GM12872 (cell line): ENCODE data around the gene HS3ST4.

Experiments
- TF ChIP-seq, protein P1 (sequence below): IDR thresholded peaks from 3 replicates; pipeline ENCODE4 v1.5.1; 2011; ENCODE audit warnings: low read depth, mild to moderate bottlenecking, low read length, moderate library complexity; ENCODE audit not compliant: insufficient read depth

HS3ST4 gene

GRCh38 chr16:25764466-25764865 is 72.7 kb downstream of the HS3ST4 start:
- TF ChIP-seq, protein P1, sequence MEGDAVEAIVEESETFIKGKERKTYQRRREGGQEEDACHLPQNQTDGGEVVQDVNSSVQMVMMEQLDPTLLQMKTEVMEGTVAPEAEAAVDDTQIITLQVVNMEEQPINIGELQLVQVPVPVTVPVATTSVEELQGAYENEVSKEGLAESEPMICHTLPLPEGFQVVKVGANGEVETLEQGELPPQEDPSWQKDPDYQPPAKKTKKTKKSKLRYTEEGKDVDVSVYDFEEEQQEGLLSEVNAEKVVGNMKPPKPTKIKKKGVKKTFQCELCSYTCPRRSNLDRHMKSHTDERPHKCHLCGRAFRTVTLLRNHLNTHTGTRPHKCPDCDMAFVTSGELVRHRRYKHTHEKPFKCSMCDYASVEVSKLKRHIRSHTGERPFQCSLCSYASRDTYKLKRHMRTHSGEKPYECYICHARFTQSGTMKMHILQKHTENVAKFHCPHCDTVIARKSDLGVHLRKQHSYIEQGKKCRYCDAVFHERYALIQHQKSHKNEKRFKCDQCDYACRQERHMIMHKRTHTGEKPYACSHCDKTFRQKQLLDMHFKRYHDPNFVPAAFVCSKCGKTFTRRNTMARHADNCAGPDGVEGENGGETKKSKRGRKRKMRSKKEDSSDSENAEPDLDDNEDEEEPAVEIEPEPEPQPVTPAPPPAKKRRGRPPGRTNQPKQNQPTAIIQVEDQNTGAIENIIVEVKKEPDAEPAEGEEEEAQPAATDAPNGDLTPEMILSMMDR, result no peak

- TF ChIP-seq, protein P1, result no peak
These were observed 79.5 kb downstream of the HS3ST4 start for GRCh38 chr16:25771216-25771615.

DNA sequence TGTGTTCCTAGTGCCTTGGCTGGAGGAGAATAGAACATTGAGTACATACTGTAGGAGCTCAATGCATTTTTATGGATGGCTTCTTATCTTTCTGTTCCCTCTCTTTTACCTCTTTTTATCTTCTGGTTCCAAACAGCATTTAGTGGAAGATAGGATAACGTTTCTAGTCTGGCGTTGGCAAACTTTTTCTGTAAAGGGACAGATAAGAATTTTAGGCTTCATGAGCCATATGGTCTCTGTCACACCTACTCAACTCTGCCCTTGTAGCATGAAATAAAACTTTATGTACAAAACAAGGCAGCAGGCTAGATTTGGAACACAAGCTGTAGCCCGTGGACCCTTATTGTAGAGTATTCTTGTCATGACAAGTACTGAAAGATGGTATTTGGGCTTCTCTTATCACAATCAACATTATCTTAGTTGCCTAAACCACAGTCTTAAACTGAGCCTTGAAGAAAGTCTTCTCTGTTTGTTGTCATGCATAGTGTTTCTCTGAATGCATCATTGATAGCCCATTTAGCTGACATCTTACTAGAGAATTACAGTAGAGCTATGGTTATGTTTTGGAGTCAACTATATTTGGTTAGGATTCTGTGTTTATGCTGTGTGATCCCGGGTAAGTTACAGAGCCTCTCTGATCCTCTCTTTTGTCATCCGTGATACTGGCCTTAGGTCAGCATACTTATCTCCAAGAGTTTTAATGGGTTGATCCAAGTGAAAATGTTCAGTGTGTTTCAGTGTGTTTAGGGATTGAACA is 80.2 kb downstream of the HS3ST4 start:
- TF ChIP-seq, protein P1, result no peak

DNA sequence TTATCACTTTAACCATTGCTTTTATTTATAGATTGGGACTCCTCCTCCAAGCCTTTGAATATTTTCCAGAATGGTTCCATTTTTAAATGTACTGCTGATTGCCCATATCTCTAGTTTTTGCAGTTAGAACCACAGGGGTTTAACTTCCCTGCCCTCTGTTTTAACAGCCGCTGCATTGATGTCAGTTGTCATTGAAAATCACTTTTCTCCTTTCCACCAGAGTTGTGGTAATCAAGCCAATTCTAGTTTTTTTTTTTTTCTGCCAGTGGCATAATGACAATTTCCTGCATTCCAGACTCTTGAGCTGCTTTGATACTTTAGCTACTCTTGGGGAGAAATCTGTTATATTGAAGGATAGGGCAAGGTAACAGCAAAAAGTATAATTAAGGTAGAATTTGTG is 91.5 kb downstream of the HS3ST4 start:
- TF ChIP-seq, protein P1, result no peak

- TF ChIP-seq, protein P1, result no peak
These were observed 93.6 kb downstream of the HS3ST4 start for GRCh38 chr16:25785361-25785760.

DNA sequence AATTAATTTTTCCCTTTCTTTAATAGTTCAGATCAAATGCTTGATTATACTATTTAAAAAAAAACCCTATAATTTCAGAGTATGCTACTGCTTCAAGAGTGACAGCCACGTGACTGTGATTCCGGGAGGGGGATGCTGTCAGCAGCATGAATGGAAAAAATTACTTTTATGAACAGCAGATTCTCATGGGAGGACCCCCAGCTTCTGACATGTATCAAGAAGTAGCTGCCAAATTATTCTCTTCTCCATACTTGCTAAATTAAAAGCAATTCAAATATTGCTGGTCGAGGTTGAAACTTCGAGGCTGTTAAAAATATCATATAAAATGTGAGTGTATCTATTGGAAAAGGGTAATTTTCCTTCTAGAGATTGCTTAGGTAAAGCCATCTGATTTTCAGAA is 95.0 kb downstream of the HS3ST4 start:
- TF ChIP-seq, protein P1, result no peak

DNA sequence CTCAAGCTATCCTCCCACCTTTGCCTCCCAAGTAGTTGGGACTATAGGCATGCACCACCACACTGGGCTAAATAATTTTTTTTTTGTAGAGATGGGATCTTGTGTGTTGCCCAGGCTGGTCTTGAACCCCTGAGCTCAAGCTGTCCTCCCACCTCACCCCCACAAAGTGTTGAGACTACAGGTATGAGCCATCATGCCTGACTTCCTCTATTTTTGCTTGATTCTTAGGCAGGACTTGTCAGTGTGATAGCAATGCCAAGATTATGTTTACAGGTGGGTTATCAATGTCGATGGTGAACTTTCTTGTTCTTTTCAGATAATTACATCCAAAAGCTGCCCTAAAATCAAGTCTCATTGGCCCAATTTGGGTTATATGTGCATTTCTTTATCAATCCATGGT is 96.9 kb downstream of the HS3ST4 start:
- TF ChIP-seq, protein P1, result no peak

GRCh38 chr16:25796239-25796638 is 104.5 kb downstream of the HS3ST4 start:
- TF ChIP-seq, protein P1, result no peak
